T-helper 1 cell treated with Interleukin-12 subunit alpha and Interleukin-12 subunit beta and Interleukin-4 antibody, amounts not matched to agents 30 ng/mL and 1 ng/mL, for 36 hours (primary cell): ENCODE measurements around the gene POLR3K. TPM values are rescaled to one million over a fixed set of nuclear protein-coding genes. Genes with fewer than 3 reads are reported as not detected.
"Not testable (repeated sequence)": the region's sequence is repeated elsewhere in the genome, so short reads cannot be mapped to it uniquely, and the experiment has no call there.

Experiments used
- intact Hi-C: fragments of 100-400 bp; cut with micrococcal nuclease; formaldehyde crosslinking; loops from one replicate; pipeline ENCODE4 v1.15.1; 2024
- total RNA-seq: library from RNA; stranded (reverse); gene quantifications from 2 replicates; pipeline ENCODE4 v1.2.3, GENCODE V29; 2022

The POLR3K gene
- total RNA-seq, 1 donor from 2014 or later, result 50.3 TPM

DNA sequence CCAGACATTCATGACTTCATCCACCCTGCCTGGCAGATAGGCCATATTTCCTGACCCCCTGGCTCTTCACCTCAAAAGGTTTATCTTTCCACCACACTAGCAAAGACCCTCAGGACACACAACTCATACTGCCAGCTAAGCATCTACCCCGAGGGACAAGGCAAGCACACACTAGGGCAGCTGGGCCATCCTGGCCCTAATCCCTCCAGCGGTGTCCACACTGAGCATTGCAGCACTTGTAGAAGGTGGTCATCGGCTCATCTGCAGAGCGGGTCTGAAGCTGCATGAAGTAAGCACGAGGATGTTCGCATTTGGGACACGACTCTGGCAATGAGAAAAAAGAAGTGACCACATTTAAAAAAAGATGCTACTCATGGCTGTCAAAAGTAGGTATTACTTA, 6.2 kb downstream of the POLR3K start:
- intact Hi-C loops, result no loop called here

DNA sequence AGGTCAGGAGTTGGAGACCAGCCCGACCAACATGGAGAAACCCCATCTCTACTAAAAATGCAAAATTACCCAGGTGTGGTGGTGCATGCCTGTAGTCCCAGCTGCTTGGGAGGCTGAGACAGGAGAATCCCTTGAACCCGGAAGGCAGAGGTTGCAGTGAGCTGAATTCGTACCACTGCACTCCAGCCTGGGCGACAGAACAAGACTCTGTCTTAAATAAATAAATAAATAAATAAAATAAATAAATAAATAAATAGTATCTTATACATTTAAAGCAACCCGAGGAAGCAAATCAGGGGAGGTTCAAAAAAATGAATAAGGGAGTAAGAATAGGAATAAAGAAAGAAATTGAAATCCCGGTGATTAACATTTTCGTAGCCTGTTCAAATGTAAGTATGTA, 6.9 kb downstream of the POLR3K start:
- intact Hi-C loops, result not testable (repeated sequence)

DNA sequence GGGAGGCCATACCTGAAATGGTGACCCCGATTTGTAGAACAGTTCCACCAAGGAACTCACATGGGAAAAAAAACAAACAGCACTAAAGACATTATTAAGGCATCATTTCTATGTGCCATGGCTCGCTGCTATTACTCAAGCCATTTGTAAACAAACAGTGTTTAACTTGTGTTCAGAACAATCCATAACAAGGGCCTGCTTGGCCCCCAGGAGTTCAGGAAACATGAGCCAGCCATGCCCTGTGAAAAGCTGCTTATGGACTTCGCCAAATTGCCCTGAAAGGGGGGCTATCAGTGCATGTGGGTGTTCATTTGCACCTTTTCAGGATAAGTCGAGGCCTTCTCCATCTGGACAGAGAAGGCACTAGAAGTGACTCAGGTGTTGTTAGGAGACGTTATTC, 8.0 kb downstream of the POLR3K start:
- intact Hi-C loops, result no loop called here

DNA sequence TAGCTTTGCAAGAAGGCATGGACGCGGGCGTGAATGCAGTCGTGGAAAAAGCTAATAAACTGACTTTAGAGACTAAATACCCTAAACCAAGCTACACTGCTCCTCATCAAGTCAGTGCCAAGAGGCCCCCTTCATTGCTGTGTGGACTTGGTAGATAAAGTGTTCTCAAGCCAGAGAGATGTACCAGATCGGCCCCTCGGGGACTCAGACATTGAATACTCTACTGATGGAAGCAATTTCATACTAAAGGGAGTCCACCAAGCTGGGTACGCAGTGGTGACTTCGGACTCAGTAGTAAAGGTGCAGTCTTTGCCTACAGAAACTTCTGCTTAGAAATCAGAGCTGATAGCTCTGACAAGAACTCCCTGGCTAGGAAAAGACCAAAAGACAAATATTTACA, 8.8 kb downstream of the POLR3K start:
- intact Hi-C loops, result no loop called here

DNA sequence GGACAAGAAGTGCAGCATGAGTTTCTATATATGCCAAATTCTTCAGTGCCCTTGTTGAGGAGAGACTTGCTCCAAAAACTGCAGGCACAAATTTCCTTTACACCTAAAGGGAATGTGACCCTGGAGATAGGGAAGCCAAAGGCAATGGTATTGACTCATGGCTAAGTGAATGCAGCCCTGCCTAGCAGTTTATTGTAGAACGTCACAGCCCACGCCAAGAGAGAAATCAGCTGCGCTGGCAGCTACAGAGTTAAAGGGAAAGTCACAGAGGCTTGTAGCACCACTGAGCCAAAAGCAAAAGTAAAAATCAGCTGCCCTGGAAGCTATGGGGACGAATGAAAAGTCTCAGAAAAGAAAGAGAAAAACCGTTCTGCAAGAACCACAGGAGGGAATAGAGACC, 10.1 kb downstream of the POLR3K start:
- intact Hi-C loops, result no loop called here

DNA sequence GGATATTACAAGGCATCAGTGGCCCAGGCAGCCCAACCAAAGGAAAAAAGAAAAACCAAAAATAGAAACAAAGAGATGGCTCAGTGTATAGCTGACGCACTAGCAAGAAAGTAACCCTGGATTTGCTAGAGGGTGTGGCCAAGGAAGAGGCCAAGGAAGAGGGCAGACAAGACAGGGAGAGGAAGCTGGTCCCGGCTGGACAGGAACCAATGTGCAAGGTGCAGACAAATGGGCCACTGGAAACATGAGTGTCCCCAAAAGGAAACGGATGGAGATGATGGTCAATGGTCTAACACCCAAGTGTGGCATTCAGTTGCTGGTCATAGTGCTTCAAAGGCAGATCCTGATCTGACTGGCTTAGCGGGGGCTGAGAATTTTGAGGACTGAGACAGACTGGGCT, 10.7 kb downstream of the POLR3K start:
- intact Hi-C loops, result no loop called here

DNA sequence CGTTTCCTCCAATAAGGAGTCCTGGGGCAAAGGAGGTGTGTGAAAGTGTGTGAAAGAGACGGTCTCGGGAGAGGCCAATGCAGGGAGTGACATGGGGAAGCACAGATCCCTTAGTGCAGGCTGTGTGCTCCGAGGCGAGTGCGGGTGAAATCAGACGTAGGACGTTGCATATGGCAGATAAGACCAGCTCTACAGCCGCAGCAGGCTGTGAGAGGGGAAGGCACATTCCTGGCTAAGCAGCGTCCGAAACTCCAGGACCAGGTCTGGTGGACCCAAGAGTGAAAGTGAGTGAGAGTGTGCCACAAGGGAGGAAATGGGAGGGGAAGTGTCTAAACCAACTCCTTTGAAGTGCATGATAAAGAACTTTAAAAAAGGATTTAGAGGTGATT, 11.3 kb downstream of the POLR3K start:
- intact Hi-C loops, result no loop called here

DNA sequence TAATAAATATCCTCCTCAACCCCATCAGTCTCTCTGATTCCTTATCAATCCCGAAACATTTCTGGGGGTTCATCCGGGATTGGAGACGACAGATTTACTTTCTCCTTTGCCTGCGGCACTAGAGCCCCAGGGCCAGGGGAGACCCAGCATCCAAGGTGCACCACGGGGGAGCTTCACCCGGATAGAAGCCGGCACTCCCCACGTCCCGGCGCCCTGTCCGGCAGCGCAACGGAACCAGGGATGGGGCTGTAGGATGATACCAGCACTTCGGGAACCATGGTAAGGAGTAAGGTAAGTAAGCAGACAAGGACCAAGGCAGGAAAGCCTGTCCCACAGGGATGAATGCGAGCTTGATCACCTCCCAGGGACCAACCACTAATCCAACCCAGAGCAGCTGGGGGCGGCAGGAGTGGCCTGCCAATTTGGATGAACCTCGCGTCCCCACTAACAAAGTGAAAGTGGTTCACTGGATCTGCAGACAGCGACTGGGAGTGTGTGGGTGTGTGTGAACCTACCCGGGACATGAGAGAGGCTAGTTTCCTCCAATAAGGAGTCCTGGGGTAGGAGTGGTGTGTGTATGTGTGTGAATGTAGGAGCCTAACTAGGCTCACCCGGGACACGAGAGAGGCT, 11.9 kb downstream of the POLR3K start:
- intact Hi-C loops, result no loop called here

DNA sequence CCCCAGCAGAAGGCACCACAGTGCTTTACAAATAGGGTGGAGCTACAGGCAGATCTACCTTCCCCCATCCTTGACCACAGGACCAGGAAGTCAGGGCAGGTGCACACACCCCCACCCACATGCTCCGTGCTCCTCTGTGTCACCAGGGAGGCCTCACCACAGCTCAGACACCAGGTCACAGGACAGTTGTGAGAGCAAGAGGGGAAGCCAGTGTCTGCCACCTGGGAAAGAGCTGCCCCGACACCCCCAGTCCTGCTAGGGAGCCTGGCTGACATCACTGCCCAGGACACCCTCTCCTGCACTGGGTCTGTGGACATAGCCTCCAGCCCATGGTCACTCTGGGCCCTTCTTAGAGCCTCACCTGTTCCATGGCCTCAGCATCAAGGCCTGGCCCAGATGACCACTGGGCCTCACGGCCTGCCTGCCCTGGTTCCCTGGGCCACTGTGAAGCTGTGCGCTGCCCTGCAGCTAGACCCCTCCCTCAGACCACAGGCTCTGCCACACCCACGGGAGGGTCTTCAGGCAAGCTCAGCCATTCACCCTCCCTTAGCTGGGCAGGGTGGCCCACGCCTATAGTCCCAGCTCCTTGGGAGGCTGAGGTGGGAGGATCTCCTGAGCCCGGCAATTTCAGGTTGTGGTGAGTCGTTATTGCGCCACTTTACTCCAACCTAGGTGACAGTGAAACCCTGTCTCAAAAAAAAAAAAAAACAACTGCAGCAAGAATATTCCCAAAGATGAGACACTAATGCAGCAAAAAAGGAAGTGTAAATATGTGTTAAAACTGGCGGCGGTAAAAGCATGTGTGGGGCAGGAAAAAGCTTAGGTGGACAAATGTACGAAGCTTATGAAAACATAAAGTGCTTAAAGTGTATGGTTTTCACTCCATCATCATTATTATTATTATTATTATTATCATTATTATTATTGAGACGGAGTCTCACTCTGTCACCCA, 14.2 kb downstream of the POLR3K start:
- intact Hi-C loops, result loop anchor here (1.0 kb wide), 1 partner anchor 14 kb away; the partner anchor contains the start of genes POLR3K and SNRNP25

DNA sequence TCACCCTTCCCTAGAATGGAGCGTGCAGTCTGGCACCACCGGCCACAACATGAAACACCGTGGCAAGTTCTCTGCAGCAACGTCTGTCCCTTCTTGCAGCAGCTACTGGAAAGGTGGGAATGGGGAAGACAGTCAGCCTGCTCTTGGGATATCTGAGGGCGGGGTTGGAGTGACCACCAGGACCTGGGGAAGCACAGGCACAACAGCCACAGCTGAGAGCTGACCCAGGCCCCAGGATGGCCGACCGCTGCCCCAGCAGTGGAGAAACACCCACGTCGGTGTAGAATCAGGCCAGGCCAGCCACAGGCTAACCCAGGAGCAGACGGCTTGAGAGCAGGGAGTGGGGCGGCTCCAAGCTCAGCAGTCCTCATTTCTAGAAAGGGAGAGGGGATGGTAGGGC, 15.2 kb downstream of the POLR3K start:
- intact Hi-C loops, result loop anchor here (1.0 kb wide), 1 partner anchor 15 kb away; the partner anchor contains the start of genes POLR3K and SNRNP25

DNA sequence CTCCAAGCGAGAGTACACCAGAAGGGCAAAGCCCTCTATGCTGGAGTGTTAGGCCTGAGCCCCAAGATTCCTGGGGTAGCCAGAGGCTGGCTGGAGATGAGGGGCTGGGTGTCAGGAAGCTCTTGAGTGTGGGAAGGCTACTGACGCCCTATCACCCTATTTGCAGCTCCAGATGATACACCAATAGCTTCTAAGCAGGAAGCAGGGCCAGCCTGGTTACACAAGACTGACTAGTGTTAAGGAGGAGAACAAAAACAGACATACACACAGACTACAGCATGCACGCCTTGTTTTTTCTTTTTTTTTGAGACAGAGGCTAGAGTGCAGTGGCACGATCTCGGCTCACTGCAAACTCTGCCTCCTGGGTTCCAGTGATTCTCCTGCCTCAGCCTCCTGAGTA, 15.9 kb downstream of the POLR3K start:
- intact Hi-C loops, result no loop called here

DNA sequence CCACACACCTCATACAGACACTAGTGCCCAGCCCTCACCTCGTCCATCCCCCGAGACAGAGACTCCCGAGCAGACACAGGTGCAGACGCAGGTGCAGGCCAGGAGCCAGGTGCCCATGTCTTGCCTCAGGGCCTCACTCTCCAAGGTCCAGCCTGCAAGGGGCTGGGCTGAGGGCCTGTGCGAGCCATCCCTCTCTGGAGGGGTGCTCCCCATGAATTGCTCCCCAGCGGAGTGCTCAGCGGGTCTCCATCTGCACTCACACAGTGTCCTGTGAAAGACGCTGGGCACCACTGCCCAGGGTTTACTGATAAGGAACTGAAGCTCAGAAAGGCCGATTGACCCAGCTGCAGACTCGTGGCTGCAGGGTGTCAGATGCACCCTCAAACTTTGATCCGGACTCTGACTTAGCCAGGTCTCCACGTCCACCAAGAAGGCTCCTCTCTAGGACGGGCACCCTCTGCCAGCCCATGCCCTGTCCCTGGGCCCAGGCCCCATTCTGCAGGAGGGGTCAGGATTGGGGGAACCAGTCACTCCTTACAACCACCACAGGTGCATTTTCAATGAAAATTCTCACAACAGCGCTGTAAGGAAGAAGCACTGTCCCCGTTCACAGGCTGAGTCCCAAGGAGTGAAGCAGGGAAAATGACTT, 16.9 kb downstream of the POLR3K start:
- intact Hi-C loops, result no loop called here

DNA sequence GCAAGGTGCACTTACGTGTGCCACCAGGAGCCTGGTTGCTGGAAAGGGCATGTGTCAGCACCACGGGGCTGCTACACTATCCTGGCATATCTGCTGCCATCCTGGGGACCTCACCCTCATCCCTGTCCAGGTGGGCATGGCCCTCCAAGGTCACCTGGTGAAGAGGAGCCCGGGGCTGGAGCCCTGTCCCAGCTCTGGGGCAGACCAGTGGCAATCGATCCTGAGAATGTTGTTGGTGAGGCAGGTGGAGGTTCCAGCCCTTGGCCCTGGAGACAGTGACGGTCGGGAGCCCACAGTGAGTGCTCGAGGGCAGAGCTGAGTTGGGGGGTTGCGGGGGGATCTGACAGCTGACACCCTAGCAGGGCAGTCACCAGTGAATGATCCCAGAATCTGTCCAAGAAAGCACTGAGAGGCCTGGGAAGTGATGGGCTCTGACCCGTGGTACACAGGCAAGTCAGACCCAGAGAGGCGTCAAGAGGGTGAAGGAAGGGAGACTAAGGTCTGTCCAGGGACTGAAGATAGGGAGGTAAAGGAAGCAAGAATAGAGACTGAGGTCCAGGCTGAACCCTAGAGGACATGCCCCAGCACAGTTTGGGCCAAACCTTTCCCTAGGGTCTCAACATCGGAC, 17.6 kb downstream of the POLR3K start:
- intact Hi-C loops, result no loop called here

DNA sequence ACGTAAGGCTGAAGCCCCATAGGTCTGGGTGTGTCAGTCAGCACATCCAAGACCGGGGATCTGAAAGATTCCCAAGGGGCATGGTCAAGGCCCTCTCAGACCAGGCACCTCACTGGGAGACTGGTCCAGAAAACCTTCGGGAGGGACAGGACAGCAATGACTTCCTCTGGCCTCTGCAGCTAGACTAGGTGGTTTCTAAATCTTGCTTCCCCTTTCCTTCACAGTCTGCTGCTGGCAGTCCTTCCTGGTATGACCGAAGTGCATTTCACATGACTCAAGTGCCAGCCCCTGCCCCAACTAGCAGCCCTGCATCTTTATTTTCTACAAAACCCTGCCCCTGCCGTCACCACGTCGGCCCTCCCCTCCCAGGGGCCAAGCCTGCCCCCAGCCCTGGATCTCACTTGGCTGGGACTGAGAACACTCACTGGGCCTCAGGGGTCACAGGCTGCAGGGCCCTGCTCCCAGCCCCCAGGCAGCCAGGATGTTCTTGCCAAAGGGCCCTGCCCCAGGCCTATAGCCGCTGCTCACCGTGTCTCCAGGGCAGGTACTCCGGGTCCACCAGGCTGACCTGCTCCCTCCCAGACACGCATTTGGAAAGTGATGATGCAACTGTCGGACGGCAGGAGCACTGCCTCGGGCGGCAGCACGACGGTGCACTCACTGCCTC, 18.3 kb downstream of the POLR3K start:
- intact Hi-C loops, result no loop called here

DNA sequence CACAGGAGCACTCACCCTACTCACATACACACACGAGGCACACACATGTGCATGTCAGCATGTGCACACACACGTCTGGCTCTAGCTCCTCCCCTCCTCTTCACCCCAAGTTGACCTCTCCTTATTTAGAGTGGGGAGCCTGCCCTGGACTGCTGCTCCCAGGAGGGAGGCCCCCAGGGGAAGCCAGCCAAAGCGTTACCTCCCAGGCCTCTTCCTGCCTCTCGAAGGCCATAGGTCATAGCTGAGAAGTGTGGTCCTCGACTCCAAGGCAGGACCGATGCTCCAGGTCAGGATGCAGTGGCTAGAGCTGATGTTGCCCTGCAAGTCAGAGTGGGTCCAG, 18.8 kb downstream of the POLR3K start:
- intact Hi-C loops, result no loop called here

DNA sequence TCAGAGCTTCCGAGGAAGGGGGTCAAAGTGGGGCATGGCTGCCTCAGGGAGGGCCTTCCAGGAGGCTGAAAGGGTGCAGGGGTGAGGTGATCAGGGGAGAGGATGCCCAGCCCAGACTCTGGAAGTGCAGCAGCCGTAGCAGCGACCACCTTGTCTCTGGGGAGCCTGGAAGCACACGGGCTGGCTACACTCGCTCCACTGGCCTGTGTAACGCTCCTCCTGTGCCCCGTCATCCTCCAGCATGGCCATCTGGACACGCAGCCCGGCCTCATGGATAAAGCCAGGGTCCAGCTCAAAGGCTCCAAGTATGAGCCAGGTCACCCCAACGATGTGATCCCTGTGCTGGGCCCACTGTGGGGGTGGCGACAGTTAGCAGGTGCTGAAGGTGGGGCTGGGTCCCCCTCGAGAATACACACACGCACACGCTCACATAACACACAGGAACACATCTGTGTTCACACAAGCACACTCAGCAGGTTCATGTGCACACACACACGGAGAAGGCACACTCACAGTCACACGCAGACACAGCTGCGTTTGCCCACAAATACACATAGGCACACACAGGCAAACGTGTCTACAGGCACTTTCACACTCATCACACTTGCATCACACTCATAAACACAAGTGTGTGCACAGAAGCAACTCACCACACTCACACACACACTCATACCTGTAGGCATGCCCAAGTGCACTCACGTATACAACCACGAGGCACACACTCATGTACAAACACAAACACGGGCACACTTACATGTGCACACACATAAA, 19.3 kb downstream of the POLR3K start:
- intact Hi-C loops, result no loop called here

DNA sequence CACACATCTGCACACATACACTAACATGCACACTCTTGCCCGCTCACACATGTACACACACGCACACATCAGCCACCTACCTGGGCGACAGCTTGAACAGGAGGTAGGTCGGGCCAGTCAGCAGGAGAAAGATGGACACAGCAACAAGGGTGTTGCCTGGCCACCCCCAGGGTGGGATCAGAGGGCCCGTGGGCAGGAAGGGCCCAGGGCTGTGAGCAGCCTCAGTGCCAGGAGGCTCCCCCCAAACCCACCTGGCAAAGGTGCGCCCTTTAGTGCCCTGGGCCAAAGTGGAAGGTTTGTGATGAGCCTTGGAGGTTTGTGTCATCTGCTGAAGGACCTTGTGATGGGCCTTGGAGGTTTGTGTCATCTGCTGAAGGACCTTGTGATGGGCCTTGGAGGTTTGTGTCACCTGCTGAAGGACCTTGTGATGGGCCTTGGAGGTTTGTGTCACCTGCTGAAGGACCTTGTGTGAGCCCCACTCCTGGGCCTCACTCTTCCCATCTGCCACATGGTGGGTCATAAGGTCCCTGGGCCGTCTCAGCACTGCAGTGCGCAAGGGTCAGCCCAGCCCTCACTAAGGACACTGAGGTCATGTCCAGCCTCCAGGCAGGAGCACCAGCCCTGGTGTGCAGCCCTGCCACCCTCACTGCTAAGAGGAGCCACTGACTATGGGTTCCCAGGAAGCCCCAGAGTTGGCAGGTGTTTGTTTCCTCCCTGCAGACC, 20.1 kb downstream of the POLR3K start:
- intact Hi-C loops, result not testable (repeated sequence)

DNA sequence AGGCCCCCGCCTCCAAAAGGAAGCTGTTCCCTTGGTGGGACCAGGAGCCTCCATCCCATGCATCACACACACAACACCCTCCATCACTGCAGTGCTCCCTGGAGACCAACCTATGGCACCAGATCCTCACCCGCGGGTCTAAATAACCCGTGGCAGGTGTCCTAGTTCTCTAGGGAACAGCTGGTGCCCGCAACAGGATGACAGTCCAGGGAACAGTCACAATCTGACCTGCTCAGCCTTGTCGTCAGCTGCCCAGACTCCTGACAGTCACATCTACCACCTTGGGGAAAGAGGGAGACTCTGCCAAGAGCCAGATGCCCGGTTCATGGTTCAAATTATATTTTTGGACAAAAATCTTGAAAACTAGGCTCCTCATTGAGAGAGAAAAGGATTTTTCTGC, 22.8 kb downstream of the POLR3K start:
- intact Hi-C loops, result not testable (repeated sequence)

DNA sequence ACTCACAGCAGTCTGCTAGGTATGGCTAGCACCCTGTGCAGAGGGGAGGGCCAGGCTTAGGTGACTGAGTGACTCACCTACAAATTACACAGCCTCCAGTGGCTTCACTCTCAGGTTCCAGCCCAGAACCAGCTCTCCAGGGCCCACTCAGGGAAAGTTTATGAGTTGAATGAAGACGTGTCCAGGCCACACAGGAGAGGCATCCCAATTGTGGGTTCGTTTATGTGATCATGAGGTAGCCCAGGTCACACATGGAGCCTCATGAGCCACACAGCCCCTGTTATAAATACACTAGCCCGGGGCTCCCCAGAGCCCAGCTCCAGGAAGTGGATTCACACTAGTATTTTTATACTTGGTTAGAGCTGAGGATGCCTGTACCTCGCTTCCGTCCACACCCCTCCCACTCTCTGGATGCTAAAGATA, 27.5 kb downstream of the POLR3K start:
- intact Hi-C loops, result not testable (repeated sequence)

DNA sequence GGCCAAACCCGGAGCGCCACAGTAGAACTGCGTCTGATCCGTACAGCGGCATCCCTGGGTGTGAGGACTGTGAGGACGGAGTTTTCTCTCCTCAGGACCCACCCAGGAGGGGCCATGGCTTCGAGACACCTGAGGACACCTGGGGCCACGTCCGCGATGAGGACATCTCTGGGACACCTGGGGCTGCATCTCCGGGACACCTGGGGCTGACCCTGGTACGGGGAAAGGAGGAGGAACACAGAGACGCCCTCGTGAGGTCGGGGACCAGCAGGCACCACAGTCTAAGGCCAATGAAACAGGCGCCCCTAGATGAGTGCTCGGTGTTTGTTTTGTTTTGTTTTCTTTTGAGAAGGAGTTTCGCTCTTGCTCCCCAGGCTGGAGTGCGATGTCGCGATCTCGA, 29.3 kb downstream of the POLR3K start:
- intact Hi-C loops, result not testable (repeated sequence)
